HEK293T (cell line): ENCODE measurements around the gene IL10RA.

Experiments
- CTCF ChIA-PET: fragments of 350-600 bp; formaldehyde crosslinking; extraction: SDS; loops from one replicate; lab custom pipeline; 2021; ENCODE audit warnings: antibody characterized with exemption, inconsistent platforms; lab: Yijun Ruan, JAX
- POLR2A ChIA-PET: fragments of 350-600 bp; formaldehyde crosslinking; extraction: SDS; loops from one replicate; lab custom pipeline; 2020; ENCODE audit warnings: antibody characterized with exemption, inconsistent platforms; lab: Yijun Ruan, JAX
- DNase-seq: peaks from one replicate; pipeline ENCODE4 v3.0.0; 2012; ENCODE audit warnings: mixed read lengths; ENCODE audit errors: extremely low spot score
- ARNT ChIP-seq: fragments of 450-650 bp; IDR thresholded peaks from 2 replicates; pipeline ENCODE4 v1.6.1; 2017; ENCODE audit warnings: mild to moderate bottlenecking
- BHLHE40 ChIP-seq: fragments of 450-650 bp; IDR thresholded peaks from 2 replicates; pipeline ENCODE4 v1.6.1; 2016; ENCODE audit warnings: mild to moderate bottlenecking, moderate library complexity, borderline replicate concordance
- CTBP1 ChIP-seq: fragments of 450-650 bp; IDR thresholded peaks from 2 replicates; pipeline ENCODE4 v1.6.1; 2016; ENCODE audit warnings: borderline replicate concordance
- ELF4 ChIP-seq: fragments of 450-650 bp; IDR thresholded peaks from 2 replicates; pipeline ENCODE4 v1.6.1; 2017; ENCODE audit warnings: antibody characterized with exemption
- FOXA1 ChIP-seq: fragments of 450-650 bp; IDR thresholded peaks from 2 replicates; pipeline ENCODE4 v1.6.1; 2016; ENCODE audit warnings: mild to moderate bottlenecking
- FOXK2 ChIP-seq: fragments of 450-650 bp; IDR thresholded peaks from 2 replicates; pipeline ENCODE4 v1.6.1; 2016; ENCODE audit warnings: mild to moderate bottlenecking
- FOXM1 ChIP-seq: fragments of 450-650 bp; IDR thresholded peaks from 2 replicates; pipeline ENCODE4 v1.6.1; 2017; ENCODE audit warnings: mild to moderate bottlenecking, borderline replicate concordance
- HDGF ChIP-seq: fragments of 450-650 bp; IDR thresholded peaks from 2 replicates; pipeline ENCODE4 v1.6.1; 2017; ENCODE audit warnings: antibody characterized with exemption, borderline replicate concordance
- L3MBTL2 ChIP-seq: fragments of 450-650 bp; conservative IDR thresholded peaks from 2 replicates; pipeline ENCODE4 v1.6.1; 2016; ENCODE audit warnings: mild to moderate bottlenecking
- LEF1 ChIP-seq: fragments of 450-650 bp; IDR thresholded peaks from 2 replicates; pipeline ENCODE4 v1.6.1; 2017; ENCODE audit warnings: mild to moderate bottlenecking, borderline replicate concordance
- NFRKB ChIP-seq: fragments of 450-650 bp; IDR thresholded peaks from 2 replicates; pipeline ENCODE4 v1.6.1; 2016; ENCODE audit warnings: mild to moderate bottlenecking, moderate library complexity
- PKNOX1 ChIP-seq: fragments of 450-650 bp; IDR thresholded peaks from 2 replicates; pipeline ENCODE4 v1.6.1; 2016
- SP1 ChIP-seq: fragments of 450-650 bp; IDR thresholded peaks from 2 replicates; pipeline ENCODE4 v1.6.1; 2017
- SUZ12 ChIP-seq: fragments of 450-650 bp; IDR thresholded peaks from 2 replicates; pipeline ENCODE4 v1.6.1; 2016; ENCODE audit warnings: mild to moderate bottlenecking
- TARDBP ChIP-seq: fragments of 450-650 bp; IDR thresholded peaks from 2 replicates; pipeline ENCODE4 v1.6.1; 2016
- ZNF384 ChIP-seq: fragments of 450-650 bp; IDR thresholded peaks from 2 replicates; pipeline ENCODE4 v1.6.1; 2016

IL10RA gene

GRCh38 chr11:118012083-118012669 lies 26.0 kb downstream of the IL10RA start:
- DNase-seq, result no peak
- TF ChIP-seq FOXM1 (no peak), CTBP1 (no peak), FOXK2 (no peak), L3MBTL2 (no peak), SUZ12 (no peak), ELF4 (no peak), SP1 (no peak), ARNT (no peak), HDGF (no peak), FOXA1 (no peak), ZNF384 (no peak), LEF1 (no peak), BHLHE40 (no peak), TARDBP (no peak), NFRKB (no peak), PKNOX1 (no peak)
- ChIA-PET CTCF (no interaction called here), POLR2A (no interaction called here)

- ChIA-PET CTCF (no interaction called here), POLR2A (no interaction called here)
- TF ChIP-seq SP1 (no peak), FOXK2 (no peak), FOXM1 (no peak)
- DNase-seq, result no peak
Observed at GRCh38 chr11:118014022-118014421, 27.8 kb downstream of the IL10RA start.

GRCh38 chr11:118015385-118015841 lies 29.2 kb downstream of the IL10RA start:
- no peak for DNase-seq
- ChIA-PET POLR2A (no interaction called here), CTCF (no interaction called here)
- TF ChIP-seq TARDBP, result no peak
- no peak for TF ChIP-seq L3MBTL2
- TF ChIP-seq BHLHE40, result no peak
- TF ChIP-seq SP1, result no peak
- no peak for TF ChIP-seq PKNOX1
- TF ChIP-seq HDGF, result no peak
- no peak for TF ChIP-seq ZNF384
- no peak for TF ChIP-seq FOXK2
- TF ChIP-seq ELF4, result no peak
- no peak for TF ChIP-seq SUZ12
- no peak for TF ChIP-seq FOXM1
- no peak for TF ChIP-seq FOXA1
- no peak for TF ChIP-seq LEF1
- no peak for TF ChIP-seq CTBP1

- TF ChIP-seq CTBP1 (no peak), BHLHE40 (no peak), FOXM1 (no peak), NFRKB (no peak), PKNOX1 (no peak), FOXA1 (no peak), LEF1 (no peak), HDGF (no peak), SP1 (no peak), FOXK2 (no peak), ZNF384 (no peak), SUZ12 (no peak), ELF4 (no peak), L3MBTL2 (no peak)
- POLR2A ChIA-PET, result no interaction called here
- CTCF ChIA-PET, result no interaction called here
- DNase-seq, result no peak
Observed at GRCh38 chr11:118016104-118016503, 29.9 kb downstream of the IL10RA start.

GRCh38 chr11:118017111-118017510 lies 30.9 kb downstream of the IL10RA start:
- ChIA-PET CTCF (no interaction called here), POLR2A (no interaction called here)
- TF ChIP-seq FOXM1 (no peak), SUZ12 (no peak), BHLHE40 (no peak), PKNOX1 (no peak), FOXA1 (no peak), ARNT (no peak), TARDBP (no peak)
- no peak for DNase-seq

- ChIA-PET POLR2A (no interaction called here), CTCF (no interaction called here)
- no peak for DNase-seq
- no peak for TF ChIP-seq ZNF384
- no peak for TF ChIP-seq SP1
- no peak for TF ChIP-seq CTBP1
- TF ChIP-seq FOXA1, result no peak
- no peak for TF ChIP-seq ARNT
- TF ChIP-seq ELF4, result no peak
- no peak for TF ChIP-seq FOXM1
- TF ChIP-seq FOXK2, result no peak
- no peak for TF ChIP-seq HDGF
- no peak for TF ChIP-seq BHLHE40
- TF ChIP-seq NFRKB, result no peak
- no peak for TF ChIP-seq SUZ12
- no peak for TF ChIP-seq L3MBTL2
- no peak for TF ChIP-seq PKNOX1
- no peak for TF ChIP-seq TARDBP
- no peak for TF ChIP-seq LEF1
Observed at GRCh38 chr11:118017631-118018315, 31.6 kb downstream of the IL10RA start.
